Measurements from ENCODE around the gene RDH13. TPM values are rescaled to one million over a fixed set of nuclear protein-coding genes. Genes with fewer than 3 reads are reported as not detected.

RDH13 gene
- total and polyA plus RNA-seq, 4 donors, result 8.9 to 11.7 (median 9.5) TPM

GRCh38 chr19:55095260-55096060 is 32.5 kb upstream of the RDH13 start:
- no peak for TF ChIP-seq GABPA (IDR thresholded peaks at IDR 0.05 in 1 of 2, conservative IDR thresholded peaks at IDR 0.05 in 1 of 2)
- TF ChIP-seq YY1 (IDR thresholded peaks at IDR 0.05), result no peak
- TF ChIP-seq RAD21 (IDR thresholded peaks at IDR 0.05), result no peak
- no peak for TF ChIP-seq FOXA2 (IDR thresholded peaks at IDR 0.05)
- no peak for TF ChIP-seq RXRA (IDR thresholded peaks at IDR 0.05)
- no peak for TF ChIP-seq HNF4A (conservative IDR thresholded peaks at IDR 0.05)
- no peak for TF ChIP-seq REST (IDR thresholded peaks at IDR 0.05)
- TF ChIP-seq NR2F2 (IDR thresholded peaks at IDR 0.05), result no peak
- TF ChIP-seq ATF3 (IDR thresholded peaks at IDR 0.05), result no peak
- no peak for TF ChIP-seq FOXA1 (IDR thresholded peaks at IDR 0.05)
- no peak for TF ChIP-seq SP1 (IDR thresholded peaks at IDR 0.05)
- TF ChIP-seq EGR1 (IDR thresholded peaks at IDR 0.05; ENCODE audit: low read depth in 2 of 2), result no peak
- no peak for TF ChIP-seq MAX (IDR thresholded peaks at IDR 0.05)
- Histone ChIP-seq H3K9me3 (ENCODE audit: control insufficient read depth in 4 of 4, low read length in 3 of 4) (no peaks in the 10 kb centered on the region), H3K36me3 (ENCODE audit: control insufficient read depth in 4 of 4, insufficient read depth in 3 of 4, low read depth in 1 of 4, low read length in 3 of 4) (peaks cover 0 to 45% (median 10%) of the 10 kb centered on the region in 4 donors), H3K4me3 (ENCODE audit: low read depth in 1 of 3, low read length in 3 of 3) (no peak overlapping the region), H3K27ac (ENCODE audit: low read depth in 1 of 2, low read length in 2 of 2) (no peak overlapping the region), H3K4me1 (ENCODE audit: control insufficient read depth in 4 of 4, insufficient read depth in 4 of 4, low read length in 3 of 4) (no peaks in the 10 kb centered on the region), H3K27me3 (ENCODE audit: control insufficient read depth in 4 of 4, insufficient read depth in 4 of 4, low read length in 3 of 4) (no peaks in the 10 kb centered on the region), H3K9ac (ENCODE audit: low read depth in 1 of 2, low read length in 2 of 2) (no peak overlapping the region)
- DNase-seq (ENCODE audit: low spot score), result no peak
- whole genome bisulfite sequencing, result 94% methylated on average over 23 of the region's 23 CpGs

GRCh38 chr19:55094456-55095259 is 31.7 kb upstream of the RDH13 start:
- DNase-seq (ENCODE audit: low spot score), result no peak
- WGBS, result 93% methylated on average over 32 of the region's 32 CpGs
- H3K36me3 ChIP-seq (ENCODE audit: control insufficient read depth in 4 of 4, insufficient read depth in 3 of 4, low read depth in 1 of 4, low read length in 3 of 4), result peaks cover 0 to 44% (median 9%) of the 10 kb centered on the region in 4 donors

More at GRCh38 chr19:55094456-55095259, 31.7 kb upstream of the RDH13 start:
- no peak overlapping the region for H3K27ac ChIP-seq (ENCODE audit: low read depth in 1 of 2, low read length in 2 of 2)
- no peaks in the 10 kb centered on the region for H3K9me3 ChIP-seq (ENCODE audit: control insufficient read depth in 4 of 4, low read length in 3 of 4)
- TF ChIP-seq JUND (IDR thresholded peaks at IDR 0.05), result no peak
- no peak for TF ChIP-seq GABPA (IDR thresholded peaks at IDR 0.05 in 1 of 2, conservative IDR thresholded peaks at IDR 0.05 in 1 of 2)
- no peak for TF ChIP-seq TAF1 (conservative IDR thresholded peaks at IDR 0.05)
- no peak for TF ChIP-seq ZBTB33 (IDR thresholded peaks at IDR 0.05)
- no peak for TF ChIP-seq RAD21 (IDR thresholded peaks at IDR 0.05)
- no peak for TF ChIP-seq RXRA (IDR thresholded peaks at IDR 0.05)
- TF ChIP-seq HNF4G (IDR thresholded peaks at IDR 0.05), result no peak
- no peak for TF ChIP-seq CTCF (IDR thresholded peaks at IDR 0.05; ENCODE audit: low read depth, low read length, missing input control)
- no peak for TF ChIP-seq EGR1 (IDR thresholded peaks at IDR 0.05; ENCODE audit: low read depth in 2 of 2)
- TF ChIP-seq HNF4A (conservative IDR thresholded peaks at IDR 0.05), result no peak
- H3K9ac ChIP-seq (ENCODE audit: low read depth in 1 of 2, low read length in 2 of 2), result no peak overlapping the region
- no peak overlapping the region for H3K4me3 ChIP-seq (ENCODE audit: low read depth in 1 of 3, low read length in 3 of 3)
- H3K27me3 ChIP-seq (ENCODE audit: control insufficient read depth in 4 of 4, insufficient read depth in 4 of 4, low read length in 3 of 4), result no peaks in the 10 kb centered on the region
- H3K4me1 ChIP-seq (ENCODE audit: control insufficient read depth in 4 of 4, insufficient read depth in 4 of 4, low read length in 3 of 4), result no peaks in the 10 kb centered on the region
